Body of pancreas (tissue), 4 donors: Measurements from ENCODE around the gene TSHZ3.

ENCODE experiments used
- POLR2A ChIP-seq, 3 donors: fragments of 450-650 bp; IDR thresholded peaks; one replicate each; pipeline ENCODE4 v1.6.1; 2016; ENCODE audit warnings: antibody characterized with exemption in 3 of 3, mild to moderate bottlenecking in 2 of 3
- TF ChIP-seq, protein P1 (sequence below), 7 experiments: fragments of 450-650 bp in 4 of 7; fragments of 200-600 bp in 3 of 7; sonication (generic) in 3 of 7; IDR thresholded peaks; one replicate each; pipeline ENCODE4 v1.5.1; 2016 to 2019; ENCODE audit warnings: antibody characterized with exemption in 7 of 7

DNA sequence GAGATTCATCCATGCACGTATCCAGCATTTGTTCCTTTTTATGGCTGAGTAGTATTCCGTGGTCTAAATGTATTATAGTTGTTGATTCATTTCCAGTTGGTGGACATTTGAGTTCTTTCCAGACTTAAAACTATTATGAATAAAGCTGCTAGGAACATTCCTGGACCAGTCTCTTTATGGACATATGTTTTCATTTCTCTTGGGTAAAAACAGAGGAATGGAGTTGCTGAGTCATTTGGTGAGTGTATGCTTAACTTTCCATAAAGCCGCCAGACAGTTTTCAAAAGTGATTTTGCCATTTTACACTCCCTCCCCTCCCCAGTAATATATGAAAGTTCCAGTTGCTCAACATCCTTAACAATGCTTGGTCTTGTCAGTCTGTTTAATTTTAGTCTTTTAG is 116.4 kb downstream of the TSHZ3 start:
- no peak for TF ChIP-seq POLR2A (IDR thresholded peaks at IDR 0.05)
- TF ChIP-seq, protein P1, sequence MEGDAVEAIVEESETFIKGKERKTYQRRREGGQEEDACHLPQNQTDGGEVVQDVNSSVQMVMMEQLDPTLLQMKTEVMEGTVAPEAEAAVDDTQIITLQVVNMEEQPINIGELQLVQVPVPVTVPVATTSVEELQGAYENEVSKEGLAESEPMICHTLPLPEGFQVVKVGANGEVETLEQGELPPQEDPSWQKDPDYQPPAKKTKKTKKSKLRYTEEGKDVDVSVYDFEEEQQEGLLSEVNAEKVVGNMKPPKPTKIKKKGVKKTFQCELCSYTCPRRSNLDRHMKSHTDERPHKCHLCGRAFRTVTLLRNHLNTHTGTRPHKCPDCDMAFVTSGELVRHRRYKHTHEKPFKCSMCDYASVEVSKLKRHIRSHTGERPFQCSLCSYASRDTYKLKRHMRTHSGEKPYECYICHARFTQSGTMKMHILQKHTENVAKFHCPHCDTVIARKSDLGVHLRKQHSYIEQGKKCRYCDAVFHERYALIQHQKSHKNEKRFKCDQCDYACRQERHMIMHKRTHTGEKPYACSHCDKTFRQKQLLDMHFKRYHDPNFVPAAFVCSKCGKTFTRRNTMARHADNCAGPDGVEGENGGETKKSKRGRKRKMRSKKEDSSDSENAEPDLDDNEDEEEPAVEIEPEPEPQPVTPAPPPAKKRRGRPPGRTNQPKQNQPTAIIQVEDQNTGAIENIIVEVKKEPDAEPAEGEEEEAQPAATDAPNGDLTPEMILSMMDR (IDR thresholded peaks at IDR 0.05) = no peak
